Activated CD8-positive, alpha-beta memory T cell treated with anti-CD3 and anti-CD28 coated beads, Interleukin-2, amount 50 U/mL, for 1 hour (primary cell): Measurements from ENCODE around the gene KLHL22.
"Not testable (repeated sequence)": the region's sequence is repeated elsewhere in the genome, so short reads cannot be mapped to it uniquely, and the experiment has no call there.

Source experiments
- DNase-seq: peaks from one replicate; pipeline ENCODE4 v3.0.0-alpha.2; 2020; ENCODE audit errors: extremely low read depth

Gene KLHL22

DNA sequence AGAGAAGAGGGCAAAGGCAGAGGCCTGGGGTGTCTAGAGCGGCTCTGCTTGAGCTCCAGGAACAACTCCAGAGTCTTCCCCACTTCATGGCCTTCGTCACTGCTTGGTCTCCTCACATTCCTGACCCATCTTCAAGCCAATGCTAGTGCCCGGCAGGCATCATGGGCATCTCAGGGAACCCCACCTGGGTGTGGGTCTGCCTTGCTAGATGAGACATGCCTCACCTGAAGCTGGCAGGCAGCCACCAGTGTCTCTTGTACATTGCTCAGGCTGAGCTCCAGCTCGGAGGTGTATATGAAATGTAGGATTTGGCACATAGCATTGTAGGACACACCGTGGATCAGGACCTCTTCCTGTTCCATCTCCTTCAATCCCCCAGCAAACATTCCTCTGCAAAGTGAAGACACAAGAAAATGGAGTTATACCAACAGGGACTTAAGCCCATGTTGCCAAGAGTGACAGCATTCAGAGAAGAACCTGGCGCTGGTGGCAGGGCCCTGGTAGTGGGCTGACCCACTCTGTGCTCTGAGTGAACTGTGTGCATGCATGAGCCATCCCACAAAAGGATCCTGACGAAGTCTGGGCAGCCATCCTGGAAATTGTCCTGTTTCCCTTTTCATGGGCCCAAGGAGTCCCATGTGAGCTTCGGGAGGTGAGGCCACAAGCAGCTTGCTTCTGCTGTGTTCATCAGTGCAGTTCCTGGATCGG lies 24.3 kb downstream of the KLHL22 start:
- DNase-seq = no peak

DNA sequence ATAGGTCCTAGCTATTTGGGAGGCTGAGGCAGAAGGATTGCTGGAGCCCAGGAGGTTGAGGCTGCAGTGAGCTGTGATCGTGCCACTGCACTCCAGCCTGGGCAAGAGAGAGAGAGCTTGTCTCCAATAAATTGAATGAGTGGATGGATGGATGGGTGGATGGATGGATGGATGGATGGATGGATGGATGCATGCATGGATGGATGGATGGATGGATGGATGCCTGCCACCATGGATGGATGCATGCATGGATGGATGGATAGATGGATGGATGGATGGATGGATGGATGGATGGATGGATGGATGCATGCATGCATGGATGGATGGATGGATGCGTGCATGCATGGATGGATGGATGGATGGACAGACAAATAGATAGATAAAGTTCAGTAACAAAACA lies 25.1 kb downstream of the KLHL22 start:
- DNase-seq = not testable (repeated sequence)

DNA sequence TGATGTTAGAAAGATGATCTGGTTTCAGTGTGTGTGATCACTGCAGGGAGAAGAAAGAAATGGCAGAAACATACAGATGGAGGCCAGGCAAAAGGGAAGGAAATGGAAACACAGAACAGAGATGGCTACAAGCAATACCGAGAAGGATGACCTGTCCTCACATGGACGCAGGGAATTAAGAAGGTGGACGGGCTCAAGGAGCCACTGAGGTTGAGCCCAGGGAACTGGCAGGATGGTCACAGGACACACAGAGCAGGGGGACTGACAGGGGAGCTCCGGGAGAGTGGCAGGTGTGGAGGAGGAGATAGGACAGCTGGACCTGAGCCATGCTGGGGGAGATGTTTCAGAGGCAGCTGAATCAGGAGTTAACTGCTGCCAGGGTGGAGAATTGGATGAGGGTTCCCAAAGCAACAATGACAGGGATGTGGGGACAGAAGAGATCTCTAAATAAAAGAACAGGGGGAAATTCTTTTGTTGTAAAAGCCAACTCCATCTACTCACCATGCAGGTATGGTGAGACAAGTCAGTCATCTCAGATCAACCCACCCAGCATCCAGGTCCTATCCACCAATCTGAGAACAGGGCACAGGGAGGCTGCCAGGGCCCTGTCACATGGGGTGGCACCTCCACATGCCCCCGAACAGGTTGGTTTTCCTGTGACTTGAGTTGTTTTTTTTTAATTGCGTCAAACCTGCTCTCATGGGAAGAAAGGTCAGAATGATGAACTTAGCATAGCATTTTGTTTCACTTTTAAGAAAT lies 26.3 kb downstream of the KLHL22 start:
- no peak for DNase-seq

DNA sequence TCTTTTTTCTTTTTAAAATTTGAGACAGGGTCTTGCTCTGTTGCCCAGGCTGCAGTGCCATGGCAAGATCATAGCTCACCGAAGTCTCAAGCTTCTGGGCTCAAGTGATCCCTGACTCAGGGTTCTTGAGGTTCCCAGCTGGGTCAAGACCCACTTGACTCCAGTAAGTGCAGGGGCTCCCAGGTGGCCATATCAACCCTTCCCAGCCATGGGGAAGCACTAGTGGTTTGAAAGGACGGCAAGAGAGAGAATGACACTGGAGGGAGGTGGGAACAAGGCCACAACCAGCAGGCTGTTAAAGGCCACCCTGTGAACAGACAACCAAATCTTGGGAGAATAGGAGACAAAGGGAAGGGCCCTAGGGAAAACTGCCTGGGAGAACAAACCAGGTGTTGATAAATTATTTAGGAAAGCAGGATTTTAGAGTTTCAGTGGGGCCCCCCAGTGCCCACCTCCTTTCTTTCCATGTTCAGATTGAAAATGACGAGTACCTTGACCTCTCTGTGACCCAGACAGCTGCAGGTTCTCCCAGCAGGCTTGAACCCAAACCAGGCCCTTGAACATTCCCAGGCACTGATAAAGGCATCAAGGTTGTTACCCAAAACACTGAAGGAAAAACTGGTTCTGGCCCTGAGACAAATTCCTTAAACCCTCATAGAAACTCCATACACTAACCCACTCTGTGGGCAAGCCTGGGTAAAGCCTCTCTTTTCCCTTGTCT lies 28.8 kb downstream of the KLHL22 start:
- DNase-seq = no peak

DNA sequence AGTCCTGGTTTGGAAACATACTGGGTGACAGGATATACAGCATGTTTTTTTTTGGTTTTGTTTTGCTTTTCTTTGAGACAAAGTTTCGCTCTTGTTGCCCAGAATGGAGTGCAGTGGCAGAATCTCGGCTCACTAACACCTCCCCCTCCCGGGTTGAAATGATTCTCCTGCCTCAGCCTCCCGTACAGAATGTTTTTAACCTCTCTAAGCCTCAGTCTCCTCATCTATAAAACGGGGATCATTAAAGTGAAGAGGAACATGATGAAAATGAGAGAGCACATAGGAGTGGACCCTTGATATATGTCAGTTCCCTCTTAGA lies 29.9 kb downstream of the KLHL22 start:
- DNase-seq = no peak

GRCh38 chr22:20464912-20465758 lies 30.5 kb downstream of the KLHL22 start:
- no peak for DNase-seq

GRCh38 chr22:20464096-20464614 lies 31.4 kb downstream of the KLHL22 start:
- no peak for DNase-seq

- no peak for DNase-seq
Observed at GRCh38 chr22:20463324-20464095, 32.1 kb downstream of the KLHL22 start.

- DNase-seq = no peak
Observed at GRCh38 chr22:20459862-20460261, 35.7 kb downstream of the KLHL22 start.

GRCh38 chr22:20459152-20459542 lies 36.4 kb downstream of the KLHL22 start:
- DNase-seq = no peak

DNA sequence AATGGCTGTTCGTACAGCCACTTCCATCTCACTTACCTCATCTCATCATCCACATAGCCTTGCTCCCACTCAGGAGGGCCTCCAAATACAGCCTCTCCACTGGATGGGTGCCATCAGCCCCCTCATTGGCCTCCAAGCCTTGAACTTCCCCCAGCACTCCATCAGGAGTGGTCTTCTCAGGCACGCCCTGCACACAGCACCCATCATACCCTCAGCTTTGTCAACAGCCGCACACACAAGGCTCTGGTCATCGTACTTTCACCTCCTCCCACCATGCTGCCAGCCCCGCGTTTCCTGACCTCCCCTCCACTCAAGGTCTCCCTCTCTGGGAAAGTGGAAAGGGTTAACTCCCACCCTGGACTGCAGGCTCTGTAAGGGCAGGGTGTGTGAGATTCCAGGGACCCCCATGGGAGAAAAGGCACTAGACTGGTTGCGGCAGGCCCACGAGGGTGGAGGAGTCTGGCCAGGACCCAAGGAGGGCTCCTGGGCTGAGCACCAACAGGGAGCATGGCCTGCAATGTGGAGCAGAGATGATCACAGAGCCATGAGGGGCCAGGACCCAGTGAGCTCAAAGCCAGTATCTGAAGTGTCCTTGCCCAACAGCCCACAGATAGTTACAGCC lies 37.0 kb downstream of the KLHL22 start:
- DNase-seq = no peak

DNA sequence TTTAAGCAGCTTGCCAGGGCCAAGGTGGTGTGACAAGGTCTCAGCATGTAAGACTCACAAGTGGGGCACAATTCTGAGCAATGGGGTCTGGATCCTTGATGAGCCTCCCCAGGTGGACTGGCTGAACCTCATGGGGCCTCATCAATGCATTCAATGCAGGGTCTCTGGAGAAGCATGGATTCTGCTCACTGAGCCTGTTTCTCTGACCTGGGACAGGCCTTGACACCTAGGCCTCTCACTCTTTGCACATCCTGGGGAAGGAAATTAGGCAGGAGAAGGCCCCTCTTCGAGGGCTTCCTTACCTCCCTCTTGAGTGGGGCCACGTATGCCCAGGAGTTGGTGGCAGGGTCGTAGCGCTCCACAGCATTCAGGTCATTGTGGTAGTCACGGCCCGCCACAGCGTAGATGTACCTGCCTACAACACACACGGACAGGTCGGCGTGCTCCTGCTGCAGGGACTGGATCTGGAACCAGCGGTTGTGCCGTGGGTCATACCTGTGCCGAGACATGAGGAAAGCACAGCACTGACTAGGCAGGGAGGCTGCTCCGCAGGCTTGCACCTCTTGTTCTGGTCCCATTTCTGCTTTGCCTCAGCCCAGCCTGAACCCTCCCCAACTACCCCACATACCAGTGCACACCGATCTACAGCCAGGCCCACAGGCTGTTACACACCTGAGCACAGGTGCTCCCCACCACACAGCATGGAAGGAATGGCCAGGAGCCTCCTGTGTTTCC lies 37.9 kb downstream of the KLHL22 start:
- no peak for DNase-seq

GRCh38 chr22:20456722-20457076 lies 38.9 kb downstream of the KLHL22 start:
- no peak for DNase-seq

- peak; percentile 47 for DNase-seq
Observed at GRCh38 chr22:20456064-20456721, 39.4 kb downstream of the KLHL22 start.

- DNase-seq = no peak
Observed at GRCh38 chr22:20455709-20456063, 39.9 kb downstream of the KLHL22 start.

GRCh38 chr22:20453222-20453621 lies 42.4 kb downstream of the KLHL22 start:
- DNase-seq = no peak

GRCh38 chr22:20451920-20452319 lies 43.7 kb downstream of the KLHL22 start:
- DNase-seq = no peak

DNA sequence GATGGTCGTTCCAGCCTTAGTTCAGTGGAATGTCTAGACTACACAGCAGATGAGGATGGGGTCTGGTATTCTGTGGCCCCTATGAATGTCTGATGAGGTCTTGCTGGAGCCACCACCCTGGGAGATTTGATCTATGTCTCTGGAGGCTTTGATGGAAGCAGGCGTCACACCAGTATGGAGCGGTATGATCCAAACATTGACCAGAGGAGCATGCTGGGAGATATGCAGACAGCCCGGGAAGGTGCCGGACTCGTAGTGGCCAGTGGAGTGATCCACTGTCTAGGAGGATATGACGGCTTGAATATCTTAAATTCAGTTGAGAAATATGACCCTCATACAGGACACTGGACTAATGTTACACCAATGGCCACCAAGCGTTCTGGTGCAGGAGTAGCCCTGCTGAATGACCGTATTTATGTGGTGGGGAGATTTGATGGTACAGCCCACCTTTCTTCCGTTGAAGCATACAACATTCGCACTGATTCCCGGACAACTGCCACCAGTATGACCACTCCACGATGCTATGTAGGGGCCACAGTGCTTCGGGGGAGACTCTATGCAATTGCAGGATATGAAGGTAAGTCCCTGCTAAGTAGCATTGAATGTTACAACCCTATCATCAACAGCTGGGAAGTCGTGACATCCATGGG lies 44.3 kb downstream of the KLHL22 start:
- not testable (repeated sequence) for DNase-seq

DNA sequence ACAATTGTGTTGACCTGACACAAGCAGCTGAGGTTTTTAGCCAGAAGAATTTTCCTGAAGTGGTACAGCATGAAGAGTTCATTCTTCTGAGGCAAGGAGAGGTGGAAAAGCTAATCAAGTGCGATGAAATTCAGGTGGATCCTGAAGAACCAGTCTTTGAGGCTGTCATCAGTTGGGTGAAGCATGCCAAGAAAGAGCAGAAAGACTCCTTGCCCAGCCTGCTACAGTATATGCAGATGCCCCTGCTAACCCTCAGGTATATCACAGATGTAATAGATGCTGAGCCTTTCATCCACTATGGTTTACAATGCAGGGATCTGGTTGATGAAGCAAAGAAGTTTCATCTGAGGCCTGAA lies 45.1 kb downstream of the KLHL22 start:
- DNase-seq = no peak
